Activated naive CD4-positive, alpha-beta T cell treated with anti-CD3 and anti-CD28 coated beads, Interleukin-2, amount 50 U/mL, for 72 hours (primary cell): ENCODE measurements around the gene ARHGAP4. TPM values are rescaled to one million over a fixed set of nuclear protein-coding genes. Genes with fewer than 3 reads are reported as not detected.
A peak's percentile ranks its signal among the peaks of the same experiment; 100 is the strongest.

ENCODE experiments used
- ATAC-seq, 2 donors: fragments of 150-1000 bp; cut with Tn5 transposase; 2 replicates each; pipeline ENCODE4 v1.10.0; 2021; ENCODE audit warnings: mild to moderate bottlenecking in 2 of 2, moderate library complexity in 2 of 2
- DNase-seq, 2 donors: peaks; one replicate each; pipeline ENCODE4 v3.0.0; 2021 to 2022; ENCODE audit warnings: low spot score in 2 of 2
- H3K27ac Mint-ChIP-seq, 2 donors: one replicate each; pipeline ENCODE4 v1.8.0; 2022; ENCODE audit warnings: mild to moderate bottlenecking in 2 of 2, mixed read lengths in 2 of 2
- H3K36me3 Mint-ChIP-seq, 2 donors: one replicate each; pipeline ENCODE4 v1.8.0; 2022; ENCODE audit warnings: mixed read lengths in 2 of 2
- H3K9me3 Mint-ChIP-seq, 2 donors: one replicate each; pipeline ENCODE4 v1.8.0; 2022; ENCODE audit warnings: mixed read lengths in 2 of 2
- total RNA-seq, 2 donors: library from RNA; stranded (reverse); gene quantifications; one replicate each; pipeline ENCODE4 v1.2.3, GENCODE V29; 2022

Gene ARHGAP4
- total RNA-seq, 2 donors from 2014 or later = 90.0 to 138 TPM

DNA sequence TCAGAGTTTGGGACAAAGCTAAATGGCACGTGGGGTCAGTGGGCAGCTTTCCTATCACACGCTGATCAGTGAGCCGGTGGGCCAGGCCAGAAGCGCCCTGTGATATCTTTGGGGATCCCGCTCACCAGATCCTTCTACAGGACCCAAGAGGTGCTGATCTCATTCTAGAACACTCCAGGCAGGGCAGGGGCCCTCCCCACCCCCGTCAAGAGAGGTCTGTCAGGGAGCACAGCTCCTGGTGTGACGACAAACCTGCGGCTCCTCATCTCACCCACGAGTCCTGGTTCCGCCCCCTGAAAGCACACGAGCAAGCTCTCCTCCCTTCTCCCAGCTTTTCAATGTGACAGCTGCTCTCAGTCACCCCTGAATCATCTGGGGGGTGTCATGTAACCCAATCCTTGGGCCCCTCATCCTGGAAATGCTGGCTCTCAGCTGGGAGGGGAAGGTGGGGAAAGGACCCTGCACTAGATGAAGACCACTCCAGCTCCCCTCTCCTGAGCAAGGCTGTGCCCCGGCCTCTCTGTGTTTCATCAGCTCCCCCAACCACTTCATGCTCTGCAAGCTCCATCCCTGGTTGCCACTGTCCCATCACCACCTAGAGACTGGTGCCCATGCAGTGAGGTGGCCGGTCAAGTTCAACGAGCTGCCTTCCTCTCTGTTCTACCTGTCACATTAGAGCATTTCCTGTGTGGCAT is 40.9 kb upstream of the ARHGAP4 start:
- Mint-ChIP-seq H3K9me3 (no peaks in the 10 kb centered on the region), H3K27ac (peak overlapping the region; percentile 88 to 89), H3K36me3 (peaks cover 32 to 33% of the 10 kb centered on the region in 2 donors)
- ATAC-seq (peak; percentile 14 to 18), DNase-seq (no peak)

DNA sequence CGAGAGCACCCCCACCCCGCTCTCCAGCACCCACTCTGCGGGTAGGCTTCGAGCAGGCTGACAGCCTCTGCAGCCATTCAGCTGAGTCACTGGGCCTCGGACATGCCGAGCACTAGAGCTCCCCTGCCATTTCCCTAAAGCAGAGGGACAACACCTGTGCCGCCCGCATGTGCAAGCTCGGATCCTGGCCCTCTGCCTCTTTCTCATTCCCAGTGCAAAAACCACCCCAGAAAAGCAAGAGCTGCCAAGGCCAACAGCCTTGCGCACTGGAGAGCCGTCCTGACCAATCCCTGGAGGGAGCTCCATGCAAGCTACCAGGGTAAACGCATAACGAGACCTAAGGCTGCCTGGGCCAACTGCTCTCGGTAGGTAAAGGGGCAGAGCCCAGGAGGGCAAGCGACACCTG is 40.2 kb upstream of the ARHGAP4 start:
- ATAC-seq (no peak), DNase-seq (no peak)
- Mint-ChIP-seq H3K36me3 (peaks cover 27 to 28% of the 10 kb centered on the region in 2 donors), H3K27ac (peak overlapping the region; percentile 88 to 89), H3K9me3 (no peaks in the 10 kb centered on the region)

DNA sequence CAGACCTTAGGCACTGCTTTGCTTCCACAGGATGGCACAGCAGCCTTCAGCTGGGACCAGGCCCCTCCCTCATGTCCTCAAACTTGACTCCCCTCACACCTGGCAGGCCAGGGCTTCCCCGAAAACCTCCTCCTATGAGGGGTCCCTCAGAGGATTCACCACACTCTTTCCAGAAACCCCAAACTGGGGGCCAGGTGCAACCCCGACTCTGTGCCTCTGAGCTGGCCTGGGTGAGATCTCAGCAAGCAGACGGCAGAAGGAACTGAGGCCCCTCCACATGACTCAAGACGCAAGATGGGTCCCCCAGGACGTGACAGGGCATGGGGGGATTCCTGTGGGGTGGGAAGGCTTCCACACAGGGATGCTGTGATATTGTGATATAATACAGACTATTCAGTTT is 39.3 kb upstream of the ARHGAP4 start:
- H3K27ac Mint-ChIP-seq = peak overlapping the region in 1 of 2 donors; percentile 88

DNA sequence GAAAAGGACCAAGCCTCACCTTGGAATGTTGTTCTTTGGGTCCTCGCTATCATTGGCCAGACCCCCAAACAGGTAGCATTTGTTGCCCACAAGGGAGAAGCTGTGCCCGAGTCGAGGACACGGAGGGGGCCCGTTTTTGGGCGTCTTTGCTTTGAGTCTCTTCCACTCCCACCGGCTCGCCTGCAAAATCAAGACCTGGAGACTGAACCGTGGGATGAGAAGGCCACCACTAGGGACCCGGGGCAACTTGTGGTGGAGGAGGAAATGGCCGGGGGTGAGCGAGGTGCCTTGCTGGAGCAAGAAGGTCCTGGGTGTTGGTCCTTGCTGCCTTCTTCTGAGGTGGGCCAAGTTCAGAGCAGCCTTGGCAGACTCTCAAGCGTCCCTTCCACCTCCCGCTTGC is 38.0 kb upstream of the ARHGAP4 start:
- Mint-ChIP-seq H3K9me3 (no peaks in the 10 kb centered on the region), H3K36me3 (peaks cover 12 to 14% of the 10 kb centered on the region in 2 donors), H3K27ac (no peak overlapping the region)
- DNase-seq (no peak), ATAC-seq (no peak)

More for the DNA sequence above, 39.3 kb upstream of the ARHGAP4 start:
- DNase-seq (no peak), ATAC-seq (no peak)
- Mint-ChIP-seq H3K36me3 (peaks cover 19 to 22% of the 10 kb centered on the region in 2 donors), H3K9me3 (no peaks in the 10 kb centered on the region)

DNA sequence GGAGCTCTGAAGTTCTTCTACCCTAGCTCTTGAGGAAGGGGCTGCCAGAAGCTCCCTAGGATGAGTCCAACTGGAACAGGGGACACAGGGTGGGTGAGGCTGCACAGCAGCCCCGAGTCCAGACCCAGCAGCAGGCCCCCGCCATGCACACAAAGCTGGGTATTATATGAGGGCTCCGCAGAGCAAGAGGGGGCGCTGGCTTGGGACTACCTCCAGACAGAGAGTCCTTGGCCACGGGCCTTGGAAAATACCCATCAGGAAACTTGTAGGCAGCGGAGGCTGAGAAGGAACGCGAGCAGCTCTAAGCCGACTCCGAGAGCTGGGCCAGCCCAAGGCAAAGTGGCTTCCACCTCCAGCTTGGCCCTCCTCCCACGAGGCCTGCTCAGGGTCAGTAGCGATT is 37.5 kb upstream of the ARHGAP4 start:
- Mint-ChIP-seq H3K36me3 (peaks cover 12 to 14% of the 10 kb centered on the region in 2 donors), H3K9me3 (no peaks in the 10 kb centered on the region), H3K27ac (no peak overlapping the region)
- DNase-seq = no peak
- ATAC-seq = no peak

DNA sequence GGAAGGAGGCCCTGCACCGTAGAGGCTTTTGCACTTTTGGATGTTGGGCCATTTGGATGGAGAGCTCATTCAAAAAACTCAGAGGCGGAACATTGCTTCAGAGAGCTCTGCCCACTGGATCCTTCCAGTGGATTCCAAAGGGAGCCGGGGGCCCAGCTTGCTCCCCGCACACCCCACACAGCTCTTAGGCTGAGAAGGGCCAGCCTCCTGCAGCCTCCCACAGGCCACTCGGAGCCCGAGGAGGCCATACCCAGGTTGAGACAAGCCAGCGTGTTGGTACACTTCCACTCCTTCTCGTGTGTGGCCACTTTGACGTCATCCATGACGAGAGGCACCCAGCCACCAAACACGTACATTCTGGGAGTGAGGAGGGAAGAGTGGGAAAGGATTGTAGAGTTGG is 35.2 kb upstream of the ARHGAP4 start:
- Mint-ChIP-seq H3K9me3 (no peaks in the 10 kb centered on the region), H3K36me3 (no peaks in the 10 kb centered on the region), H3K27ac (no peak overlapping the region)
- no peak for ATAC-seq
- DNase-seq = no peak

DNA sequence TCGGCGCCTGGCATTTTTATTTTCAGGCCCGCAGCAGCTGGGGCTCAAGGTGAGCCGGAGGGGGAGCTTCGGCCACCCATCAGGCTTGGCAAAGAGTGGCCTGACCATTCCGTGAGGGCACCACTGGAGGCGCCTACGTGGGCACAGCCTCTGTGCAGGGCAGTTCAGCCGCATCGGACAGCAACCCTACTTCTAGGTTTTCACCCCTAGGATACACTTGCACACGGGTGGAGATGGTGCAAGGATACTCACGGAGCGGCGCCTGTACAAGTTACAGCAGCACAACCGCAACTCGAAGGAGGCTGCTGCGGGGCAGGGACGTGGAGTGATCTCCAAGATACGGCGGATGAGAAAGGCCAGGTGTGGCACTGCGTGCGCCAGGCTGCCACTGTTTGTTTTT is 34.7 kb upstream of the ARHGAP4 start:
- Mint-ChIP-seq H3K27ac (no peak overlapping the region), H3K9me3 (no peaks in the 10 kb centered on the region), H3K36me3 (no peaks in the 10 kb centered on the region)
- ATAC-seq = no peak
- DNase-seq = no peak

DNA sequence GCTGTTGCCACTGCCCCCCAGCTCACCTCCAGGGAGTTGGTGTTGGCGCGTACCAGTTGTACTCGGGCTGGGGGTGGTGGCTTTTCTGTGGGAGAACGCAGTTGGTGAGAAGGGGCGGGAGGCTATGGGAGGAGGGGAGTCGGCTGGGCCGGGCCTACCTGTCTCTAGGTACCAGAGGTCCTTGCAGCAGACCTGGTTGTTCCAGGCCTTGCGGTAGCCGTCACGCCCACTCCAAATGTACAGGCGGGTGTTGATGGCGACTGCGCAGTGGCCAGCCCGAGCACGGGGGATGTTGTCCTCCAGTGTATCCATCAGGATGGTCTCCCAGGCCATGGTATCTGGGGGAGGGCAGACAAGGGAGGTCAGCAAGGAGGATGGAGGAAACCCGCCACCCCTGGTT is 34.0 kb upstream of the ARHGAP4 start:
- H3K36me3 Mint-ChIP-seq = no peaks in the 10 kb centered on the region
- H3K9me3 Mint-ChIP-seq = no peaks in the 10 kb centered on the region
- DNase-seq (no peak), ATAC-seq (no peak)
- no peak overlapping the region for H3K27ac Mint-ChIP-seq

DNA sequence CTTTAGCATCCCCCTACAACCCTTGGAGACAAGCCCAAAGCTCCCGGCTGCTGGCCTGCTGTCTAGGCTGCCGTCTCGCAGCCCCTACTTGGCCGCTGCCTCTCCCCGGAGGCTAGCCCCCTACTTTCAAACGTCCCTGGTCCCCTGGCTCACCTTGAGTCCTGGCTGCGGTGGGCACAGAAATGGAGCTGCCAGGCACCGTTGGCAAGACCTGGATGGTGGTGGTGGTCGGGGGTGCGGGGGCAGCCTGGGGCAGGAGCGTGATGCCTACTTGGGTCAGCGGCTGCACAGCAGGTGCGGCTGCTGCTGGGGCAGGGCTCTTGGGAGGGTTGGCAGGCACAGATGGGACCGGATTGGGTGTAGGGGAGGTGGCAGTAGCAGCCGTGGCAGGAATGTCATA is 33.6 kb upstream of the ARHGAP4 start:
- H3K9me3 Mint-ChIP-seq = no peaks in the 10 kb centered on the region
- ATAC-seq = no peak
- H3K27ac Mint-ChIP-seq = no peak overlapping the region
- no peaks in the 10 kb centered on the region for H3K36me3 Mint-ChIP-seq
- no peak for DNase-seq

DNA sequence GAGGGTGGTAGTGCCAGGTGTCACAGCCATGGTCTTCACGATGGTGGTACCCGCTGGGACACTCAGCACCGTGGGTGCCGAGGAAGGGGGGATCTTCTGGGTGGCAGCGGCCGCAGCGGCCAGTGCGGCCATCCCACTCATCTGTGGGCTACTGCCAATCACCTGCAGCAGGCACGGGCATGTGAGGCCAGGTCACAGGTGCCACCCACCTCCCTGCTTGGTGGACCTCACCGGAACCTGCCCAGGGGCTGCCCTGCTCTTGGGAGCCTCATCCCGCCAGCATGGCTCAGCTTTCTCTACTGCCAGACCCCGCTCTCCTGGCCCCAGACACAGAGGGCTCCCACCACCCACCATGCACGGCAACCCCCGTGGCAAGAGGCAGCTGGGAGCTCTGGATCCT is 32.5 kb upstream of the ARHGAP4 start:
- no peaks in the 10 kb centered on the region for H3K9me3 Mint-ChIP-seq
- DNase-seq (no peak), ATAC-seq (no peak)
- H3K36me3 Mint-ChIP-seq = no peaks in the 10 kb centered on the region
- no peak overlapping the region for H3K27ac Mint-ChIP-seq

DNA sequence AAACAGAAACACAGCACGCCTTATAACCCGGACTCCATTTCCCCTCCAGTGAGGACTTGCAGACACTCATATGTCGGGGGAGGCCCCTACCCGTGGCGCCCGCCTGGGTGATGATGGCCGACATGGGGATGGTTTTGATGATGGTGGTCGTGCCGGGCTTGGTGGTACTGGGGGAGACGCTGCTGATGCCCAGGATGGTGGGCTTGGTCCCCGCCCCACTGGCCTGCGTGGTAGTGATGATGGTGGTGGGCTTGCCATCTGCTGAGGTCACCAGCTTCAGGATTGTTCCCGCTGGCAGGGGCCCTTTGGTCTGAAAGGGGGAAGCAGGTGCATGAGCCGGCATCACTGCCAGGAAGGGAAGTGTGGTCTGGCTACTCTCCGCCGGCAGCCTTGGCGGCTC is 31.2 kb upstream of the ARHGAP4 start:
- ATAC-seq (no peak), DNase-seq (no peak)
- Mint-ChIP-seq H3K9me3 (no peaks in the 10 kb centered on the region), H3K36me3 (no peaks in the 10 kb centered on the region), H3K27ac (no peak overlapping the region)

DNA sequence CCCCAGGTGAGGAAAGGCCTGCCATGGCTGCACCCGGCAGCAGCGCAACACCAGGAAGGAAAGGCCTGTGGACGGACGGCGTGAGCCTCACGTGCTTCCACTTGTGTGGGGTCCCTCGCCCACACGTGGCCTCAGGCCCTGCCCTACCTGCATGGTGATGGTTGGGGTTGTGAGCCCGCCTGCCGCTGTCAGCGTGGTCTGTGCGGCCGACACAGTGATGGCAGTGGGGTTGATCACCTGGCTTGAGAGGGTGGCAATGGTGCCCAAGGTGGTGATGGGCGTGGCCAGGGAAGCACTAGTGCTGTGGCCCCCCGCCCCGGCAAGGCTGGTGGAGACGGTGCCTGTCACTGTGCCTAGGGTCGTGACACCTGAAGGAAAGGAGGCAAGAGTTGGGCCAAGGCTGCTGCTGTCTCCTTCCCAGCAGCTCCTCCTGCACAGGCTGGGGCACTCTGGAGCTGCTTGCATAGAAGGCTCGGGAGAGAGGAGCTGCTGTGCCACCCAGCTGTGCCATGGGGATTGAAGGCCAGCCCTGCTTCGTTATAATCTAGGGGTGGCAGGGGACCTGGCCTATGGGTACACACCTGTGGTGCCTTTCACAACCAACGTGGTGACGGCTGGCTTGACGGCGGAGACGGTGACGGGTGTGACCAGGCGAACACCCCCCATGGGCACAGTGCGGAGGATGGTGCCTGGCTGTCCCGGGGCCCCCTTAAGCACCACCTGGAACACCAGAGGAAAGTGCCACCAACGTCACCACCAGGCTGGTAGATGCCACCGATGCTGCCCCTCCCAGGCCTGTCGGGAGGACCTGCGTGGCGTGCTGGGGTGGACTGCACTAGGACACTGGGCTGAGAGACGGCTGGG is 30.2 kb upstream of the ARHGAP4 start:
- Mint-ChIP-seq H3K36me3 (peaks cover 3% of the 10 kb centered on the region in 2 donors), H3K27ac (peak overlapping the region in 1 of 2 donors; percentile 63), H3K9me3 (no peaks in the 10 kb centered on the region)
- no peak for ATAC-seq
- no peak for DNase-seq

DNA sequence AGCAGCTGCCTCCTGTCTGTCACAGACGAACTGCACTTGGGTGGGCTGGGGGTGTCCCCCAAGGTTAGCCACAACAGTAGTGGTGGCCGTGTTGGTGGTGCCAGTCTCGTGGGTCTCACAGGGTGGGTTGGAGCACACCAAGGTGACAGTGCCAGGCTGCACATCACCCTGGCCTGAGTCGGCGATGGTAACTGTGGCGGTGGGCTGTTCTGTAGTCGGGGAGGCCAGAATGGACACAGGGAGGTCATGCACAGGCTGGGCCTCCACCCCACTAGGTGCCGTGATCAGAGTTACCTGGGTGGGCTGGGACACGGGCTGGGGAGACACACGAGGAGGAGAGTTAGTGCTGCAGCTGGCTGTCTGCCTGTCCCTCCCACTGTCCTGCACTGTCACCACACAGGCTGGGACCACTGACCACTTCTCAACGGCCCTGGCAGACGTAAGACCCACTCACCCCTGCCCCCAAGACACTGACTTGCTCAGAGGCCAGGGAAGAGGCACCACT is 29.2 kb upstream of the ARHGAP4 start:
- no peak for ATAC-seq
- DNase-seq = no peak
- peaks cover 6 to 7% of the 10 kb centered on the region in 2 donors for H3K36me3 Mint-ChIP-seq
- H3K9me3 Mint-ChIP-seq = no peaks in the 10 kb centered on the region
- no peak overlapping the region for H3K27ac Mint-ChIP-seq

DNA sequence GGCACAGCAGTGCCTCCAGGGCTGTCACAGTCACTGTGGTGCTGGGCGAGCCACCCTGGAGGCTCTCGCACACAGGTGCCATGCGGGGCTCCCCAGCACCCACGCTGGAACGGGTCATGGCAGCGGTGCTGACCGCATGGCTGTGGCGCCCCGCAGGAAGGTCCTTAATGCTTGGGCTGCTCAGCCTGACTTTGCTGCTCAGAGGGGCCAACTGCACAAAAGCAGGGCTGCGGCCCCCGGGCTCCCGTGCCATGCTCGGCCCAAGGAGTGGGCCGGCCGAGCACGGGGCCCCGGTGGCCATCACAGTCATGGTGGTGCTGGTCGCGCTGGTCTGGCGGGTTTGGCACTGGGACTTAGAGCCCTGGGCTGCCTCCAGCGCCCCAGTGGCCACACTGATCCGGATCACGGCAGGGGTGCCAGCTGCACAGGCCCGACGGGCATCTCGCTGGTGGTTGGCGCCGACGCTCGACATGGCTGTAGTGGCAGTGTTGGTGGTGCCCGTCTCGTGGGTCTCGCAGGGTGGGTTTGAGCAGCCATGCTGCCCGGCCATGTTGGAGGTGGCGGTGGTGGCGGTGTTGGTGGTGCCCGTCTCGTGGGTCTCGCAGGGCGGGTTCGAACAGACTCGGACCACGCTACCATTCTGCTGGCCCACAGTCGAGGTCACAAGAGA is 28.6 kb upstream of the ARHGAP4 start:
- Mint-ChIP-seq H3K36me3 (peaks cover 6 to 7% of the 10 kb centered on the region in 2 donors), H3K27ac (peak overlapping the region in 1 of 2 donors; percentile 48), H3K9me3 (no peaks in the 10 kb centered on the region)
- no peak for DNase-seq
- ATAC-seq = no peak

DNA sequence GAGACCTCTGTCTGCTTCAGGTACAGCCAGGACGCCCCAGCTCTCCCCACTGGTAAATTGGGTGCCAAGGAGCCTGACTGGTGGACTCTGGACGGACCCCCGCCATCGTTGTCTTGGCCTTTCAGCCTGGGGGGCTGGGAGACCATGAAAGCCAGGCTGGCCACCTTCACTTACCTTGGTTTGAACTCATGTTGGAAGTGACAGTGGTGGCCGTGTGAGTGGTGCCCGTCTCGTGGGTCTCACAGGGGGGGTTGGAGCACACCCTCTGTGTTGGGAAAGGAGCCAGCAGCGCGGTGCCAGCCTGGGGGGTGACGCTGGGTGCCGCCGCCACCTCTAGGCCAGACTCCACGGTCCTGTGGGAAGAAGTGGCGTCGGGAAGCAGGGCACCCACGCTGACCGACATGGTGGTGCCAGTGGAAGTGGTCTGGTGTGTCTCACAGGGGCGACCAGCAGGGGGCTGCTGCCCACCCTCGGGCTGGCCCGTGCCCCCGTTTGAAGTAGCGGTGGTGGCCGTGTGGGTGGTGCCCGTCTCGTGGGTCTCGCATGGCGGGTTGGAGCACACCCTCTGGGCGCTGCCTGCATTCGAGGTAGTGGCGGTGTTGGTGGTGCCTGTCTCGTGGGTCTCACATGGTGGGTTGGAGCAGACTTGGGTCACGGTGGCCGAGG is 28.0 kb upstream of the ARHGAP4 start:
- Mint-ChIP-seq H3K36me3 (peaks cover 6 to 7% of the 10 kb centered on the region in 2 donors), H3K9me3 (no peaks in the 10 kb centered on the region), H3K27ac (peak overlapping the region in 1 of 2 donors; percentile 48)
- ATAC-seq = no peak
- DNase-seq = no peak

DNA sequence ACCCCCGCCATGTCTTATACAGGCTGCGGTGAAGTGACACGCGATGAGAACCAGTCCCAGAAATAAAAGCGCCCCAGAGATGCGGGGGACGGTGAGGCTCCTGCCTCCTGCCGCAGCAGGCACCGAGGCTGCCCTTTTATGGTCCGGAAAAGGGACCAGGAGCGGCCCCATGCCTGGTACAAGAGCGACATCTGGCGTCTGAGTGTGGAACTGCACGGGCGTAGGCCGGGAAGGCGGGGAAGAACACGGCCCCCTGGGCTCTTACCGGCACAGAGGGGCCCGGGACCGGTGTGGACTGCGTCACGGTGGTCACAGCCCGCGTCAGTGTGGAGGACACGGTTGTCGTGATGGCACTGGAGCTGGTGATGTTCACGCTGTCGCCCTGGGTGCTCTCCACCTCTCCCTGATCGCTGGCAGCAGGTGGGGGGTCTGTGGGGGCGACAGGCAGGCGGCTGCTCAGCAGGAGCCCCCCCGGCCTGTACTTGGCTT is 27.3 kb upstream of the ARHGAP4 start:
- ATAC-seq (peak; percentile 60 to 64), DNase-seq (peak; percentile 68 to 82)
- Mint-ChIP-seq H3K27ac (peak overlapping the region in 1 of 2 donors; percentile 74), H3K9me3 (no peaks in the 10 kb centered on the region), H3K36me3 (peaks cover 6 to 7% of the 10 kb centered on the region in 2 donors)
